GM19468 (cell line): Measurements from ENCODE around the gene CCDC93.
A peak's percentile ranks its signal among the peaks of the same experiment; 100 is the strongest.
"Not testable (repeated sequence)": the region's sequence is repeated elsewhere in the genome, so short reads cannot be mapped to it uniquely, and the experiment has no call there.

Source experiments
- ATAC-seq: cut with Tn5 transposase; IDR thresholded peaks from one replicate; pipeline ENCODE4 v1.9.1; 2021; ENCODE audit warnings: mild to moderate bottlenecking, moderate library complexity, moderate number of reproducible peaks; ENCODE audit not compliant: unreplicated experiment; ENCODE audit errors: extremely low read depth

Gene CCDC93

DNA sequence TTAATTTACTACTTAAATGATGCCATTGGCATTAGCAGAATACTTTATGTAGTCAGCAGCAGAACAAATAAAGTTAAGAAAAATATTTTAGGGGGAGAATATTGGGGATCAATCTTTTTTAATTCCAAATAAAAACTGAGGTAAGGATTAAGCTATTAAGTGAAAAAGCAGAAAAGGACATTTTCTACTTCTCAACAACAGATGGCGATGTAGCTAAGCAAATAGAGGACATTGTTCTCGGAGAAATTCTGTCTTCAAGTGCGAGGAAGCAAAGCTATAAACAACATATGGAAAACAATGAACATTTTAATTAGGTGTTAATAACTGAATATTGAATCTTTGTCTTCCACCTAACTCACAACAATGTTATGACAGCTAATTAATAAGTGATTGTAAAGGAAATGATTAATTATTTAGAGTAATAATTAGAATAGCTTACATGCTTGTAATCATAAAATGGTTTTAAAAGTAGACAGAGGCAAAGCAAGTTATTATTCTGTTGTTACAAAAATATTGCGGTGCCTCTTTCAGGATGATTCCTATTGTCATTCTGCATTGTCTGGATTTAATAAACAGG is 32.9 kb upstream of the CCDC93 start:
- ATAC-seq, result no peak

DNA sequence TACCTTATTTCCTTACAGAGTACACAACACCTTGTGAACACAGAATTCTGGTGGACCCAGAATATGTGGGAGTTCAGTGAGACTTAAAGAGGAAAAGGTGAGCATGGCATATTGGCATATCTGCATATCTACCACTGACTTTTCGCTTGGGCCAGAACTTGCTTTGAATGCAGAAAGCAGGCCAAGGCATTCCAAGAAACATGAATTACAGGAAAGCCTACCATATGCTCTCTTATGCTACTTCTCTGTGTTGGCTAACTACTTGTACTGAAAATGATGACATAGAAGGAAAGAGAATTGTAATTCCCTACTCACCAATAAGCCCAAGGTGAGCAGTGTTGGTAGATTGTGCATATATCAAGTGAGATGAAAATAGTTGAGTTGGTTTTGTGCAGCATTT is 31.4 kb upstream of the CCDC93 start:
- no peak for ATAC-seq

DNA sequence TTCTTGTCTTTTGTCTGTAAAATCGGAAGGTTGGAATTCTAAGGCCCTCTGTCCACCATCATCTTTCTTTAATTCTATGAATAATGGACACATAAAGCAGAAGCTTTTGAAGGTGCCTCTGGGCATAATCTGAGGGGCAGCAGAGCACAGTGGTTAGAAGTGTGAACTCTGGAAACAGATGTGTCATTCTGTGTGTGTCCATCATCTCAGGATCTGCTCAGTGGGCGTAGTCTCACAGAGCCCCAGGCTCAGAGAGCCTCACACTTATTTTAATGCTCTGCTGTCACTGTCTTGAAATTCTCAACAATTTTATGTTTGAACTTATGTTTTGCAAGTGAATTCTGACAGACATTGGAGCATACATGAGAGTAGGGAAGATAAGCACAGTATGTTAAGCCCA is 31.0 kb upstream of the CCDC93 start:
- no peak for ATAC-seq

DNA sequence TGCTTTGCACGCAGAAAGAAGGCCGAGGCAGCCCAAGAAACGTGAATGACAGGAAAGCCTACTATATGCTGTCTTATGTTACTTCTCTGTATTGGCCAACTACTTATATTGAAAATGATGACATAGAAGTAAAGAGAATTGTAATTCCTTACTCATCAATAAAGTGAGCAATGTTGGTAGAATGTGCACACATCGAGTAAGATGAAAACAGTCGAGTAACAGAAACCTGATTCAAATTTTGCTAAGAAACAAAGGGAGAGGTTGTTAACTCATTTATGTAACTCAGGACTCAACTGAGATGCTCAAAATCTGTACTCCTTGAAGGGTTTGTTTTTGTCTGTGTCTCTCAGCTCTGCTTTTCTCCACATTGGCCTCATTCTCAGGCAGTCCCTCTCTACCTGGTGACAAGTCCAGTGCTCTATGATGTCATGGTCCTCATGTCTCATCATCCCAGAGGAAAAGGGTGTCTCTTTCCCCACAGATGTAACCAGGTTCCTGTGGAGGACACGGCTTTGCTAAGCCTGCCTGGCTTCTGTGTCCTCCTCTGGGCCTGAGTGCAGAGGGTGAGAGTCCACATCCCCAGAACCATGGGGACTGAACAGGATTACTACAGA is 30.3 kb upstream of the CCDC93 start:
- ATAC-seq, result no peak

DNA sequence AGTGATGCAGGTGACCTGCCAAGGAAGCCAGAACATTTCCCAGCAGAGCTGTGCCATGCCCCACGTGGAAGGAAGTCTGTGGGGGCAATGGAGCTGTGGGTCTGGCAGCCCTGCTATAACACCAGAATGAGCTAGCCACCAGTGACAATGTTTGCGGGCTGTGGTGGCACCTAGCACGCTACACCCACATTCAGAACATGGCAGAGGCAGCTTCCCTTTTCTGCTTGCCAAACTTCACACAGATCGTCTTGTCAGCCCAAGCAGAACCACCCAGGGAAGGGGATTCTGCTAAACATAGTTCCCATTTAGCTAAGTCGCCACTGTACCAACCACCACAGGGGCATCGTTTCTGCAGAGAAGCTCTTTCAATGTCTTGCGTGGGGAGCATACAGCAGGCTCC is 27.0 kb upstream of the CCDC93 start:
- ATAC-seq, result no peak

DNA sequence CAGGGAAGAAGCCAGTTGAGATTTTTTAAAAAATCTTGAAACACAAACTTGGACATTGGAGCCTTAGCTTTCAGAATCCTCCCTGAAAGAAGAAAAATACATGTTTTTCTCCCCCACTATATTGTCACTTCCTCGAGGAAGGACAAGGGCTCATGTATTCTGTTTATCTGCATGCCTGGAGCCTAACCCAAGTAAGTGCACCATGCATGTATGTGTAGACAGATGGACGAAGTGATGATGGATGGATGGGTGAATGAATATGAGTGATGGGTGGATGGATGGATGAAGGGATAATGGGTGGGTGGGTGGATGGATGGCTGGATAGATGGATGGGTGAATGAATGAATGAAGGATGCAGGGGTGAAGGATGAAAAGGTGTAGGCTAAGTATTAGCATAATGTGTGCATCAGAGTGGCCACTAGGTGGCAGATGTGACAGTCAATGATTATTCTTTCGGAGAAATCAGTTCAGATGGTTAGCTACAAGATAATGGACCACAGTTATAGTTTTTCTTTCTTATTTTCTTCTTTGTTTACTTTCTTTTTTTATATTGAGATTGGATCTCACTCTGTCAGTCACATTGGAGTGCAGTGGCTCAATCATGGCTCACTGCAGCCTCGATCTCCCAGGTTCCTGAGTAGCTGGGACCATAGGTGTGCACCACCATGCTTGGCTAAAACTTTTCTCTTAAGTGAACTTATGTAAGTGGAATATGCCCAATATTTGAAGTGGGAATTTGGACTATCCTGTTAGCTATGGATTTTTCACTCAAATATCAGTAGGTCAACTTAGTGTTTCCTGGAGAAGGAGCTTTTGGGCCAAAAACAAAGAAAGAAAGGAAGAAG is 18.5 kb upstream of the CCDC93 start:
- peak; percentile 87 for ATAC-seq

DNA sequence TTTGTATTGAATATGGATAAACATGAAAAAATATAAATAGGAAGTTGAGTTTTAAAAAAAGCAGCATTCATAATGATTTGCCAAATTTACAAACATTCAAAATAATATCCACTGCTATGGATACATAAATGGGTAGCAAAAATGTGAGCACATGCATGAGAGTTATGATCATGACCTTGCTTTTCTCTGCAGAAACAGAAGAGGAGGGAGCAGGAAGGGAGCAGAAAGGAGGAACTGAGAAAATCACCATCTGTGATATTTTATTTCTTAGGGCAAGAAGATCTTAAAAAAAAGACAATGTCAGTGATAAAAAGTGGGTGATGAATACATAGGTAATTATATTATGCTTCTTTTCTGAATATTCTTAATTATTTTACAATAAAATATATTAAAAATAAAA is 17.7 kb upstream of the CCDC93 start:
- no peak for ATAC-seq

DNA sequence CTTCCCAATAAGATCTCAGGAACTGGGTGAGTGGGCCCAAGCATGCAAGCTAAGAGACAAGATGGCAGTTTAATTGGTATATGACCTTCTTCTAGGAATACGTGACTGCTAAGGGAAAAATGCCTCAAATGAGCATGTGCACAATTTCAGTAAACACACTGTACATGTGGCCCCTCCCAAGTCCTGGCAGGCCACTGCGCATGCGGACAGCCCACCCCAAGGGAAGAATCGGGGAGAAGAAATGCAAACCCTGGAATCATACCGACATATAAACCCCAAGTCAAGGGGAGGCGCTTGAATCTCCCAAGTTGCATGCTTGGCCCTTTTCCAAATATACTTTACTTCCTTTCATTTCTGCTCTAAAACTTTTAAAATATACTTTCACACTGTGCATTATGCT is 15.2 kb upstream of the CCDC93 start:
- no peak for ATAC-seq

DNA sequence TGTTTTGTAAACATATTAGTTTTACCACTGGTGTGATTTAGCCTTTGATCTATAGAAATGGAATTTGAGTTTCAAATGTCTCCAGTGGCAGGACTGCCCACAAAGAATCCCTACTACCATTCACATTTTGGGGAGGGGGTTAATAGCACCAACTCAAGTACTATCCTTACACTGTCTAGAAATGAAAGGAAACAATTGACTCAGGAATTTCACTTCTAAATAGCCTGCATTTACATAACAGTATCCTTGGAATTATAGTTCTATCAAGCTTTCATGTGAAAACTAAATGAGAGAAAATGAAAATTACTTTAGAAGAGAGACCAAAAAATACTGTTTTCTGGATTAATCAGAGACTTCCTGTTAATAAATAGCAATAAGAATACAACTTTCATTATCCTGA is 7.5 kb upstream of the CCDC93 start:
- no peak for ATAC-seq

DNA sequence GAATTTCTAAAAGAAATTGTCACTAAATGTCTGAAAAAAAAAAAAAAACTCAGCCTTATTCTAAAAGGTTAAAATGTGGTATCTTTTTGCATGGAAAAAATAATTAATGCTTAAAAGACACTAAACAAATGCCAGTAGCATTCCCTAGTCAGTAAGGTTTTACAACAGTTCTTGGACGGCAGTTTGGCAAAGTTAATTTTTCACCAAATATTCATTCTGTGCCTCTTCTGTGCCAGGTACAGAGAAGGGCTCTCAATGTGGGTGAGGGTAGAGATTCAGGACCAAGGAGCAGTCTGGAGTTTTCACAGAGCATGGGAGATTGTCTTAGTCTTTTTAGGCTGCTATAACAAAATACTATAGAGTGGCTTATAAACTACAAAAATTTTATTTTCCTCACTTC is 6.0 kb upstream of the CCDC93 start:
- ATAC-seq, result no peak

DNA sequence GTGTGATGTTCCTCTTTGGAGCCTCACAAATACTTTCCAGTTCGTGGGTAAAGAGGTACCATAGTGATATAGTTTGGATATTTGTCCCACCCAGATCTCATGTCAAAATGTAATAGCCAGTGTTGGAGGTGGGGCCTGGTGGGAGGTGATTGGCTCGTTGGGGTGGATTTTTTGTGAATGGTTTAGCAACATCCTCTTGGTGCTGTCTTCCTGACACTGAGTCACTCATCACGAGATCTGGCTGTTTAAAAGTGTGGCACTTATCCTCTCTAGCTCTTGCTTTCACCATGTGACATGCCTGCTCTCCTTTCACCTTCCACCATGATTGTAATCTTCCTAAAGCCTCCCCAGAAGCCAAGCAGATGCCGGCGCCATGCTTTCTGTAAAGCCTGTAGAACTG is 3.0 kb upstream of the CCDC93 start:
- no peak for ATAC-seq

DNA sequence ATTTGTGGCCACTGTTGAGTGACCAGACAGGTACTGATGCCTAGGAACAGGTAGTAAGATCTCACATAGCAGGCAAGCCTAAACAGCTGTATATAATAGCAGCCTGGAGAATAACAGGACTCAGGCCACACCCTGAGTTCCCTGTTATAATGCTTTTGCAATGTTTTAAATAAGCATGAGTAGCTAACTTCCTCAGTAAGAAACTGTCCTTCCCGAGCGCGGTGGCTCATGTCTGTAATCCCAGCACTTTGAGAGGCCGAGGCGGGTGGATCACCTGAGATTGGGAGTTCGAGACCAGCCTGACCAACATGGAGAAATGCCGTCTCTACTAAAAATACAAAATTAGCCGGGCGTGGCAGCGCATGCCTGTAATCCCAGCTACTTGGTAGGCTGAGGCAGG is 1.9 kb upstream of the CCDC93 start:
- ATAC-seq, result not testable (repeated sequence)

DNA sequence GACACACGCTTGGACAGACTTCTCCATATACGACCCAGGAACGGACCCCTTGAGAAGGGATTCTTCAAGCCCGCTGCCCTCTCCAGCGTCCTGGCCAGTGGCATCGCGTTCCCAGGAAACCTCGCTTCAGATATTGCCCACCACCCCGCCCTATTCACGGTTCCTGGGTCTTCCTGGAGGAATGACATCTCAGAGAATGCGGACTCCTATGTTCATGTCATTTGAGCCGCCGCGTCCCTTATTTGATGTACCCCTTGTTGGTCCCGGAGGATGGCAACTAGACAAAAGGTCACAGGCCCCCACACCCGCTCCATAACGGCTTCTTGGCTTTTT is 588 bp upstream of the CCDC93 start:
- no peak for ATAC-seq

DNA sequence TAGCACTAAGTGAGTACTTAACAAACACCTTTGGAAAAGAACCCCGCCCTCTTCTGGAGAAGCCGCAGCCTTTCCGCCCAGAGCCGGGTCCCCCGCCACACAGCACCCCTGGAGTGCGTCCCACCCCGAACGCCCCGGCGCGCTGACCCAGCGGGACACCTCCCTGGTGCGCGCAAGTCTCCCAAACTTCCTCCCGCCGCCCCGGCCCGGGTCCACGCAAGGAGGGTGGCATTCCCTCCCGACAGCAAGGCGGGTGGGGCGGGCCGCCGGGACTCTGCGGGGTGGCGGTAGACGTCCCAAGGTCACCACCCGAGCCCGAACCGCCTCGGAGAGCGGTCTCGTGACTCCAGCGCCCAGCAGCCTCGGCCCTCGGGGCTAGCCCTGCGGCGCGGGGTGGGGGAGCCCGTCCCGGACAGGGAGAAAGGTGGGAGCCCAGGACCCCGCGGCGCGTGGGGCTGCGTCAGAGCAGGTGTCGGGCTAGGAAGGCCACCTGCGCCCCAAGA is 598 bp downstream of the CCDC93 start:
- ATAC-seq, result peak; percentile 17

DNA sequence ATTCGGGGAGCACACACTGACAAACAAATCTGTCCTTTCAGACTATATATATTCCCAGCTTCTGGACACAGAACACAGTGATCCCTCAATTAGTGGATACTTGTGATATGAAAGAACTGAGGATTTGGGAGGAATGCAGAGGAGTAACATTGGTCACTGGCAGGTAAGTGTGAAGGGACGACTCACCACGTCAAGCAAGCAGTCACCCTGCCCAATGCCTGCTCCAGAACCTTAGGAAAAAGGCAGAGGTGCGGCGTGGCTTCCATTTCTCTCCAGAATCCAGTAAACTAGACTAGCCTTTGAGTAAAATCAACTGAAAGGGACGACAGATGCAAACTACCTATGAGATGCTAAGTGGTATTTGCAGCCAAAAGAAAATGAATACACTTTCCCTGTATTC is 1.1 kb downstream of the CCDC93 start:
- no peak for ATAC-seq

DNA sequence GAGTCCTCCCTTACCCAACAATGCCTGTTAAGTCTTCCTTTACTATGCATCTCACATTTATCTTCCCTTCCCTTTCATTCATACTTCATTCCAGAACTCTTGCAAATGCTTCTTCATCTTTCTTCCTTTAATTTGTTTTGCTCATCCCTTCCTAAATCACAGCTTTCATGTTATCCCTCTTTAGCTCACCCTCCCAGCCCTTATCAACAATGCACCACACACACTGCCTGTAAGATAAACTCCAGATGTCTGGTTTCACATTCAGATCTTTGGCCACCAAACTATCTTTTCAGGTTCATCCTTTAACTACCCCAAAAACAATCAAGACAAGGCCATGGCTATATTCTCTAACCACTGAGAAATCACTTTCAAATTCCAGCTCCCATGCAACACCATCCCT is 3.4 kb downstream of the CCDC93 start:
- ATAC-seq, result no peak

DNA sequence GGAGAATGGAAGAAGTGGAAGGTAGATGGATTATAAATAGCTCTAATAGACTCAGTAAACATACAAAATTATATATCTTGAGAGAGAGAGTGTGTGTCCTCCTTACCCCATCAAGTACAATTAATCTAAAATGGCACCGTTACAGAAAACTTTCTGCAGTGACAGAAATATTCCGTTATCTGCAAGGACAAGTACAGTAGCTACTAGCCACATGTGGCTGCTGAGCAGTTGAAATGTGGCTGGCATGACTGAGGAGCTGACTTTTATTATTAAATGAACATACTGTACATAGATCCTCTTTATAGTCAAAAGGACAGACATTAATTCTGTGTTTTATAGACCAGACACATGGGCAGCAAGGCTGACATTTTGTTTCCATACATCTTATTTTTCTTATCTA is 7.0 kb downstream of the CCDC93 start:
- no peak for ATAC-seq

DNA sequence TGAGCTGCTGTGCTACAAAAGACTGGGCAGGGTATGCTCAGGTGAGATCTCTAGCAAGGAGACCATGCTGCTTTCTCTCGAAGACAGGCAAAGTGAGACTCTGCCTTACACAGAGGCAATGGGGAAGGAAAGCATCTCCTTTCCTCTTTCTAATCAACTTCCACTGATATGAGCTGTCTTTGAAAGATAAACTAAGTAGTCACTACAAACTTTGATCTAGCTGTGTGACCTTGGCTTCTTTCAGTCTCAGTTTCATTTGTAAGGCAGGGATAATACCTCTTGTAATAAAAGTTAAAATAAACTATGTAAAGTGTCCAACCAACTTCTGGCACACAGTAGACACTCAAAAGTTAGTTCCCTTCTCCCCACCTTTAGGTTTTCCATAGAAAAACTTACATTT is 7.5 kb downstream of the CCDC93 start:
- ATAC-seq, result no peak

DNA sequence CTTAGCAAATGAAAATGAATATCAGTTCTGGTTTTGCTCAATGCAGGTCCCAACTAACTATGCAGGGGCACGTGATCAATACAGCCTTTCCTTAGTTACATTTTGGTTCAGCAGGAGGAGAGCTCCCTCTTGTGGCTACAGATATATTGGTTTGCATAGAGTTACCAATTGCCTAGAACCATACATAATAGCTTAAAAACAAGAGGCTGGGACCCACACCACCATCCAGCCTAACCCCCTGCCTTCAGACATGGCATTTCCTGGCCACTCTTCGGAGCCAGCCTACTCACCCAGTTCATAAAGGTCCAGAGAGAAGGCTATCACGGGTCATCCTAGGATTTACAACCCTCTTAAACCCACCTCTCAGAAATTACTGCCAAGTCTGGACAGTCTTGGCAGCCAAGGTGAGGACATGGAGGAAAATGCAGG is 10.5 kb downstream of the CCDC93 start:
- ATAC-seq, result peak; percentile 99

DNA sequence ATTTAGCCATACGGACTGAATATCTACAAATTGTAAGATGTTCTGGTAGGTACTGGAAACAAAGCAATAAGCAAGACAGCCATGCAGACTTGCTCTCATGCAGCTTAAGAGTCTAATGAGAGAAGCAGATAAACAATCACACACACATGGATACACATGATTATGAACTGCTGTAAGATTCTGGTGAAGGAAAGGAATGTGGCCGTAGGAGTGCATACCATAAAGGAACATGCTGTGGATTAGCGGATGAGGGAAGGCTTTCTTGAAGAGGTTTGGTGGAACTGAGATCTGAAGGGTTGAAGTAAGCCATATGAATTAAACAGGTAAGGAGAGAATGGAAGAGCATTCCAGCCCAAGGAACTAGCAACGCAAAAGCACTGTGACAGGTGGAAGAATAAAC is 13.8 kb downstream of the CCDC93 start:
- no peak for ATAC-seq

DNA sequence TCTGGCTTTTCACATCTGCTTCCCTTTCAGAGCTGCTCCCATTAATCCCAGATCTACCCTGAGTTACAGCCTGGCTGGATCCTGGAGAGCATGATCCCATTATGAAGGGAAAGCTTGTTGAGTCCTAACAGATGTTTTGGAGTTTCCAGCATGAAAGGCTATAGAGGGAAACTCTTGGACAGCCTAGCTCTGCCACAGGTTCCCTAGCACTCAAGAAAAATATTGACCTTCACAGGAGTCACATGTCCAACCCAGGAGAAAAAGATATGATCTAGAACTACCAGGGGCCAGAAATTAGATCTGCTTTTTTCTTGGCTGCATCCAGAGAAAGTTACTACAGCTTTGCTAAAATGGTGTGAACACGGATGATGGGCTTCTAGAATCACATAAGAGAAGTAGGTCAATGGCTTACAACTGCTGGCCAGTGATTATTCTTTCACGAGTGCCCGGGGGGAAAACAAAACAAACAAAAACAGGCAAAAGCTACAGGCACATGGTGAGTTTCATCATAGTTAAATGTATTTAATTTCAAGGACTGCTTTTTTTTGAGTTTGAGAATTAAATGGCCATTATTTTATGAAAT is 15.9 kb downstream of the CCDC93 start:
- no peak for ATAC-seq
